Calu3 (cell line): ENCODE measurements around the gene CENPQ. TPM values are rescaled to one million over a fixed set of nuclear protein-coding genes. Genes with fewer than 3 reads are reported as not detected.

ENCODE experiments used
- BruUV-seq: library from RNA; stranded (reverse); fragments of 400-500 nt; replicated peaks from 2 replicates; lab custom pipeline; 2021; lab: Mats Ljungman, UMichigan
- CTCF ChIA-PET: fragments of 300-600 bp; sonication (Branson Sonifier 250); formaldehyde crosslinking; loops from one replicate; lab custom pipeline; 2022; ENCODE audit warnings: antibody characterized with exemption; lab: Charles Lee
- DNase-seq: peaks from one replicate; pipeline ENCODE4 v3.0.0; 2022
- H3K27ac Mint-ChIP-seq: one replicate; pipeline ENCODE4 v1.8.0; 2022; ENCODE audit warnings: mixed read lengths; ENCODE audit not compliant: unreplicated experiment
- H3K27me3 Mint-ChIP-seq: one replicate; pipeline ENCODE4 v1.8.0; 2022; ENCODE audit warnings: mixed read lengths; ENCODE audit not compliant: unreplicated experiment
- H3K36me3 Mint-ChIP-seq: one replicate; pipeline ENCODE4 v1.8.0; 2022; ENCODE audit warnings: mild to moderate bottlenecking, moderate library complexity, mixed read lengths; ENCODE audit not compliant: insufficient read depth, unreplicated experiment
- H3K4me1 Mint-ChIP-seq: one replicate; pipeline ENCODE4 v1.8.0; 2022; ENCODE audit warnings: mild to moderate bottlenecking, low read depth, mixed read lengths; ENCODE audit not compliant: unreplicated experiment
- H3K4me3 Mint-ChIP-seq: one replicate; pipeline ENCODE4 v1.8.0; 2022; ENCODE audit warnings: mild to moderate bottlenecking, low read depth, moderate library complexity, mixed read lengths; ENCODE audit not compliant: unreplicated experiment
- H3K9me3 Mint-ChIP-seq: one replicate; pipeline ENCODE4 v1.8.0; 2022; ENCODE audit warnings: low read depth, mixed read lengths; ENCODE audit not compliant: unreplicated experiment
- CTCF ChIP-seq: fragments of 200-600 bp; IDR thresholded peaks from one replicate; pipeline ENCODE4 v1.8.0; 2022; ENCODE audit warnings: antibody characterized with exemption; ENCODE audit not compliant: unreplicated experiment
- intact Hi-C: fragments of 100-400 bp; cut with micrococcal nuclease; formaldehyde crosslinking; loops from one replicate; pipeline ENCODE4 v1.10.0; 2022; ENCODE audit not compliant: unreplicated experiment
- total RNA-seq: library from RNA; stranded (reverse); gene quantifications from 2 replicates; pipeline ENCODE4 v1.2.3, GENCODE V29; 2022

Gene CENPQ
- total RNA-seq, 1 experiment from 2014 or later: 18.8 TPM

GRCh38 chr6:49541210-49541724 is 78.1 kb downstream of the CENPQ start:
- peak overlapping the region; percentile 24 for H3K27ac Mint-ChIP-seq
- H3K4me1 Mint-ChIP-seq: peaks cover 31% of the 10 kb centered on the region
- TF ChIP-seq CTCF: no peak
- BruUV-seq: no TSS peak
- H3K36me3 Mint-ChIP-seq: no peaks in the 10 kb centered on the region
- intact Hi-C loops: no loop called here
- CTCF ChIA-PET: interaction anchor here (0.9 to 1.6 kb wide), 3 partner anchors 9 to 28 kb away, joined by 3 to 6 read pairs (median 3); partner anchors contain the start of gene C6orf141
- no peak for DNase-seq
- H3K9me3 Mint-ChIP-seq: peaks cover 3% of the 10 kb centered on the region
- no peak overlapping the region for H3K4me3 Mint-ChIP-seq
- no peaks in the 10 kb centered on the region for H3K27me3 Mint-ChIP-seq

DNA sequence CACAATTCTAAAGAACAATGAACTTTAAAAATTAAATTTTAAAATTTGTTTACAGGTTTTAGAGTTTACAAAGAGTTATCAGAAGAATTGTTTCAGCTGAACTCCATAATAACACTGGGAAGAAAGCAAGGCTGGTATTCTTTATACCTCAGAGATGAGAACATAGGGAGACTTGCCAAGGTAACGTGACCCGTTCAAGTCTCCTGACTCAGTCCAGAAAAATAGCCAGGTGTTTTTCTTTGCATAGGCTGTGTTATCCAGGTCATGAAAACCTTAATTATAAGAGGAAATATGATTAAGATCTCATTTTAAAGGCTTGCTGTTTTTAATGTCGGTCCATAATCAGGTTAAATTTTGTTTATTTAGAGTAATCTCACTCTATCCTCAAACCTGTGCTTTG is 78.8 kb downstream of the CENPQ start:
- Mint-ChIP-seq H3K4me3 (no peak overlapping the region), H3K36me3 (no peaks in the 10 kb centered on the region), H3K4me1 (peaks cover 27% of the 10 kb centered on the region), H3K9me3 (peaks cover 3% of the 10 kb centered on the region), H3K27me3 (no peaks in the 10 kb centered on the region), H3K27ac (peak overlapping the region; percentile 24)
- BruUV-seq: no TSS peak
- CTCF ChIA-PET: interaction anchor here (0.9 to 1.6 kb wide), 3 partner anchors 9 to 28 kb away, joined by 3 to 6 read pairs (median 3); partner anchors contain the start of gene C6orf141
- no peak for DNase-seq
- TF ChIP-seq CTCF: no peak
- intact Hi-C loops: no loop called here

Other genes with a start within 250 kb of the CENPQ start
- 17.8 and 19.6 TPM in 2 replicates for gene MMUT, start 117 bp upstream of the CENPQ start, total RNA-seq
- not detected in 2 replicates for gene GLYATL3, start 36.6 kb downstream of the CENPQ start, total RNA-seq
- gene C6orf141, start 87.3 kb downstream of the CENPQ start, total RNA-seq: 60.9 and 74.2 TPM in 2 replicates
- gene RHAG, start 173.5 kb downstream of the CENPQ start, total RNA-seq: not detected in 2 replicates